ENCODE measurements around the gene PTPRN2. TPM values are rescaled to one million over a fixed set of nuclear protein-coding genes. Genes with fewer than 3 reads are reported as not detected.

The PTPRN2 gene
- total RNA-seq, 4 donors from 2014 or later = 6.6 to 10.7 (median 8.2) TPM

DNA sequence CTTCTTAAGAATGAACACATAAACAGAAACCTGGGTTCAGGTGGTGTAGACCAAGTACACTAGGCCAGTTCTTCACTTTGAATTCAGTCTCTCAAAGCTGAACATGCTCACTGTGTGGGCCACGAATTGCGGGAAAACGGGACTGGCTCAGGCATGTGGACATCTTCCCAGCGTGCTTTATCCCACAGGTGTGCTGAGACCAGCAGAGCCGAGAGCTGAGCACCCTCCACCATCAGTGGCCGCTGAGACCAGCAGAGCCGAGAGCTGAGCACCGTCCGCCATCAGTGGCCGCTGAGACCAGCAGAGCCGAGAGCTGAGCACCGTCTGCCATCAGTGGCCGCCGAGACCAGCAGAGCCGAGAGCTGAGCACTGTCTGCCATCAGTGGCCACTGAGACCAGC is 985.5 kb downstream of the PTPRN2 start:
- H3K4me3 ChIP-seq = no peak overlapping the region
- H3K27ac ChIP-seq = no peak overlapping the region
- no peaks in the 10 kb centered on the region for H3K4me1 ChIP-seq
- TF ChIP-seq POLR2A (IDR thresholded peaks at IDR 0.05) (no peak), EP300 (IDR thresholded peaks at IDR 0.05) (no peak)
- WGBS, 2 donors = 81 to 95% methylated on average over 14 to 15 of the region's 15 CpGs
- no peaks in the 10 kb centered on the region for H3K27me3 ChIP-seq
- no peaks in the 10 kb centered on the region for H3K9me3 ChIP-seq
- no peak for DNase-seq (ENCODE audit: low spot score in 2 of 2)
- H3K36me3 ChIP-seq = no peaks in the 10 kb centered on the region

DNA sequence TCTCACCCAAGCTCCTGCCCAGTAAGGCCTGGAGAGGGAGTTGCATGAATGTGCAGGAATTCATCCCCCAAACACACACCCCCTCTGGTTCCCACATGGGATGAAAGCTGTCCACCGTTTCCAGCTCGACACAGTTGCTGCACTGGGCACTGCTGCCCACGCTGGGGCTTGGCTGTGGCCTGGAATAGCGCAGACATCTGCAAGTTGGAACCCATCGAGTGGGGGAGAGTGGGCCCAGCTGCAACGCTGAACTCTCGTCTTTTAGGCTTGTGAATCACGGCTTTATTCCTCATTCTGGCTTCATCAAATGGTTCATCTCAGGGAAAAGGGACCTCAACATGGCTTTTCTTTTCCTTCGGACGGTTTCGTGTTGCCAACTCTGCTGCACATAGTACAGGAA is 986.1 kb downstream of the PTPRN2 start:
- H3K27me3 ChIP-seq = no peaks in the 10 kb centered on the region
- no peaks in the 10 kb centered on the region for H3K4me1 ChIP-seq
- H3K27ac ChIP-seq = no peak overlapping the region
- 70 to 76% methylated on average over 11 of the region's 11 CpGs for WGBS, 2 donors
- no peak for DNase-seq (ENCODE audit: low spot score in 2 of 2)
- no peaks in the 10 kb centered on the region for H3K36me3 ChIP-seq
- H3K9me3 ChIP-seq = no peaks in the 10 kb centered on the region
- H3K4me3 ChIP-seq = no peak overlapping the region
- TF ChIP-seq, protein P1, sequence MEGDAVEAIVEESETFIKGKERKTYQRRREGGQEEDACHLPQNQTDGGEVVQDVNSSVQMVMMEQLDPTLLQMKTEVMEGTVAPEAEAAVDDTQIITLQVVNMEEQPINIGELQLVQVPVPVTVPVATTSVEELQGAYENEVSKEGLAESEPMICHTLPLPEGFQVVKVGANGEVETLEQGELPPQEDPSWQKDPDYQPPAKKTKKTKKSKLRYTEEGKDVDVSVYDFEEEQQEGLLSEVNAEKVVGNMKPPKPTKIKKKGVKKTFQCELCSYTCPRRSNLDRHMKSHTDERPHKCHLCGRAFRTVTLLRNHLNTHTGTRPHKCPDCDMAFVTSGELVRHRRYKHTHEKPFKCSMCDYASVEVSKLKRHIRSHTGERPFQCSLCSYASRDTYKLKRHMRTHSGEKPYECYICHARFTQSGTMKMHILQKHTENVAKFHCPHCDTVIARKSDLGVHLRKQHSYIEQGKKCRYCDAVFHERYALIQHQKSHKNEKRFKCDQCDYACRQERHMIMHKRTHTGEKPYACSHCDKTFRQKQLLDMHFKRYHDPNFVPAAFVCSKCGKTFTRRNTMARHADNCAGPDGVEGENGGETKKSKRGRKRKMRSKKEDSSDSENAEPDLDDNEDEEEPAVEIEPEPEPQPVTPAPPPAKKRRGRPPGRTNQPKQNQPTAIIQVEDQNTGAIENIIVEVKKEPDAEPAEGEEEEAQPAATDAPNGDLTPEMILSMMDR (IDR thresholded peaks at IDR 0.05) = no peak
- TF ChIP-seq POLR2A (IDR thresholded peaks at IDR 0.05) (no peak), EP300 (IDR thresholded peaks at IDR 0.05) (no peak)

DNA sequence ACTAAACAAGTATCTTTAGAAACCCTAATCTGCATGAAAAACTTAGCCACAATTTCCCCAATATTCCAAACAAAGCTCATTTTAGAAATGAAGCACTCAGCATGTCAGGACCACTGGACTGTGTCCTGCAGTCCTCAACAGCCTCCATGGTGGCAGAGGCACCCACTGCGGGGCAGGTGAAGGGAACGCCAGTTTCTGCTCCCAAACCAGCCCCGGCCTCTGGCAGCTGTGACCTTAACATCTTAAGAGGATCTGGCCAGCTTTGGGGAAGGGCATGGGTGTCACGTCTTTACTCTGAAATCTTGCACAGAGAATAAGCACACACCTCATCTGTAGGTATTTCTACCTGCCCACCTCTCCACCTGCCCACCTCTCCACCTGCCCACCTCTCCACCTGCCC is 988.1 kb downstream of the PTPRN2 start:
- WGBS, 2 donors = 89 to 94% methylated on average over 4 of the region's 4 CpGs
- DNase-seq (ENCODE audit: low spot score in 2 of 2) = no peak
- H3K36me3 ChIP-seq = peaks cover 0 to 3% (median 0%) of the 10 kb centered on the region in 3 donors
- no peaks in the 10 kb centered on the region for H3K9me3 ChIP-seq
- H3K27me3 ChIP-seq = no peaks in the 10 kb centered on the region
- H3K4me3 ChIP-seq = no peak overlapping the region
- TF ChIP-seq EP300 (IDR thresholded peaks at IDR 0.05) (no peak), POLR2A (IDR thresholded peaks at IDR 0.05) (no peak)
- TF ChIP-seq, protein P1 (IDR thresholded peaks at IDR 0.05) = no peak
- no peaks in the 10 kb centered on the region for H3K4me1 ChIP-seq
- no peak overlapping the region for H3K27ac ChIP-seq

GRCh38 chr7:157597562-157597961 is 990.1 kb downstream of the PTPRN2 start:
- H3K9me3 ChIP-seq = no peaks in the 10 kb centered on the region
- WGBS, 2 donors = 48 to 65% methylated on average over 7 of the region's 7 CpGs
- H3K27me3 ChIP-seq = no peaks in the 10 kb centered on the region
- no peak overlapping the region for H3K4me3 ChIP-seq
- DNase-seq (ENCODE audit: low spot score in 2 of 2) = no peak
- TF ChIP-seq, protein P1 (IDR thresholded peaks at IDR 0.05) = no peak
- TF ChIP-seq EP300 (IDR thresholded peaks at IDR 0.05) (no peak), POLR2A (IDR thresholded peaks at IDR 0.05) (no peak)
- H3K4me1 ChIP-seq = no peaks in the 10 kb centered on the region
- no peak overlapping the region for H3K27ac ChIP-seq
- H3K36me3 ChIP-seq = peaks cover 0 to 13% (median 0%) of the 10 kb centered on the region in 3 donors

GRCh38 chr7:157596881-157597280 is 990.7 kb downstream of the PTPRN2 start:
- no peak overlapping the region for H3K27ac ChIP-seq
- no peaks in the 10 kb centered on the region for H3K27me3 ChIP-seq
- H3K4me1 ChIP-seq = no peaks in the 10 kb centered on the region
- H3K4me3 ChIP-seq = no peak overlapping the region
- TF ChIP-seq POLR2A (IDR thresholded peaks at IDR 0.05) (no peak), EP300 (IDR thresholded peaks at IDR 0.05) (no peak)
- TF ChIP-seq, protein P1 (IDR thresholded peaks at IDR 0.05) = no peak
- 64 to 65% methylated on average over 15 of the region's 15 CpGs for WGBS, 2 donors
- H3K36me3 ChIP-seq = peaks cover 0 to 13% (median 0%) of the 10 kb centered on the region in 3 donors
- H3K9me3 ChIP-seq = no peaks in the 10 kb centered on the region
- DNase-seq (ENCODE audit: low spot score in 2 of 2) = no peak

- DNase-seq (ENCODE audit: low spot score in 2 of 2) = no peak
Measured at GRCh38 chr7:157596471-157596870, 991.2 kb downstream of the PTPRN2 start.

More at GRCh38 chr7:157596471-157596870, 991.2 kb downstream of the PTPRN2 start:
- WGBS, 2 donors = 85 to 90% methylated on average over 11 of the region's 11 CpGs
- Histone ChIP-seq H3K27ac (no peak overlapping the region), H3K36me3 (peaks cover 0 to 13% (median 0%) of the 10 kb centered on the region in 3 donors), H3K27me3 (no peaks in the 10 kb centered on the region), H3K9me3 (no peaks in the 10 kb centered on the region), H3K4me1 (no peaks in the 10 kb centered on the region), H3K4me3 (no peak overlapping the region)
- no peak for TF ChIP-seq EP300 (IDR thresholded peaks at IDR 0.05)
